Karpas-422 (cell line): ENCODE results near the gene SBK2. TPM values are rescaled to one million over a fixed set of nuclear protein-coding genes. Genes with fewer than 3 reads are reported as not detected.

Experiments
- DNase-seq: peaks from one replicate; pipeline ENCODE4 v3.0.0-alpha.2; 2015
- H2AFZ ChIP-seq: fragments of 200-600 bp; sonication (generic); 2 replicates; pipeline ENCODE4 v1.6.1; 2014; ENCODE audit warnings: antibody characterized with exemption, low read length, mixed read lengths
- H3K27ac ChIP-seq: fragments of 200-600 bp; sonication (generic); 2 replicates; pipeline ENCODE4 v1.5.1; 2014; ENCODE audit warnings: mild to moderate bottlenecking, low read length, moderate library complexity
- H3K27me3 ChIP-seq: fragments of 200-600 bp; sonication (generic); 2 replicates; pipeline ENCODE4 v1.6.1; 2014; ENCODE audit warnings: low read length, mixed read lengths
- H3K36me3 ChIP-seq: fragments of 200-600 bp; sonication (generic); 2 replicates; pipeline ENCODE4 v1.6.1; 2014; ENCODE audit warnings: low read length, mixed read lengths; ENCODE audit not compliant: insufficient read depth
- H3K4me1 ChIP-seq: fragments of 200-600 bp; sonication (generic); 2 replicates; pipeline ENCODE4 v1.6.1; 2014; ENCODE audit warnings: mild to moderate bottlenecking, low read length, mixed read lengths
- H3K4me2 ChIP-seq: fragments of 200-600 bp; sonication (generic); 2 replicates; pipeline ENCODE4 v1.6.1; 2014; ENCODE audit warnings: low read length, low read depth, mild to moderate bottlenecking; ENCODE audit not compliant: poor library complexity, severe bottlenecking
- H3K4me3 ChIP-seq: fragments of 200-600 bp; sonication (generic); 2 replicates; pipeline ENCODE4 v1.5.1; 2014; ENCODE audit warnings: mild to moderate bottlenecking, antibody characterized with exemption, low read length, mixed read lengths
- H3K79me2 ChIP-seq: fragments of 200-600 bp; sonication (generic); 2 replicates; pipeline ENCODE4 v1.6.1; 2014; ENCODE audit warnings: mild to moderate bottlenecking, low read length, mixed read lengths
- H3K9ac ChIP-seq: fragments of 200-600 bp; sonication (generic); 2 replicates; pipeline ENCODE4 v1.6.0; 2014; ENCODE audit warnings: low read length
- H3K9me2 ChIP-seq: fragments of 200-600 bp; sonication (generic), shearing (Covaris generic); replicated peaks from 2 replicates; pipeline ENCODE4 v1.6.0; 2014; ENCODE audit warnings: mild to moderate bottlenecking, low read length, moderate library complexity; ENCODE audit not compliant: insufficient read depth
- H3K9me3 ChIP-seq: fragments of 300-700, 200-600 bp; sonication (generic); 2 replicates; pipeline ENCODE4 v1.6.1; 2014; ENCODE audit warnings: low read length, mixed read lengths
- H4K20me1 ChIP-seq: fragments of 200-600 bp; sonication (generic); 2 replicates; pipeline ENCODE4 v1.6.1; 2014; ENCODE audit warnings: mild to moderate bottlenecking, antibody characterized with exemption, low read length, low read depth; ENCODE audit not compliant: insufficient read depth
- total RNA-seq: library from RNA; depleted of rRNA; stranded (reverse); fragments of >200 nt; shearing (Covaris generic); gene quantifications from 2 replicates; pipeline ENCODE4 v1.2.3, GENCODE V29; 2014; ENCODE audit warnings: low replicate concordance; rRNA removed

SBK2 gene
- total RNA-seq, 1 experiment from 2014 or later, result not detected

DNA sequence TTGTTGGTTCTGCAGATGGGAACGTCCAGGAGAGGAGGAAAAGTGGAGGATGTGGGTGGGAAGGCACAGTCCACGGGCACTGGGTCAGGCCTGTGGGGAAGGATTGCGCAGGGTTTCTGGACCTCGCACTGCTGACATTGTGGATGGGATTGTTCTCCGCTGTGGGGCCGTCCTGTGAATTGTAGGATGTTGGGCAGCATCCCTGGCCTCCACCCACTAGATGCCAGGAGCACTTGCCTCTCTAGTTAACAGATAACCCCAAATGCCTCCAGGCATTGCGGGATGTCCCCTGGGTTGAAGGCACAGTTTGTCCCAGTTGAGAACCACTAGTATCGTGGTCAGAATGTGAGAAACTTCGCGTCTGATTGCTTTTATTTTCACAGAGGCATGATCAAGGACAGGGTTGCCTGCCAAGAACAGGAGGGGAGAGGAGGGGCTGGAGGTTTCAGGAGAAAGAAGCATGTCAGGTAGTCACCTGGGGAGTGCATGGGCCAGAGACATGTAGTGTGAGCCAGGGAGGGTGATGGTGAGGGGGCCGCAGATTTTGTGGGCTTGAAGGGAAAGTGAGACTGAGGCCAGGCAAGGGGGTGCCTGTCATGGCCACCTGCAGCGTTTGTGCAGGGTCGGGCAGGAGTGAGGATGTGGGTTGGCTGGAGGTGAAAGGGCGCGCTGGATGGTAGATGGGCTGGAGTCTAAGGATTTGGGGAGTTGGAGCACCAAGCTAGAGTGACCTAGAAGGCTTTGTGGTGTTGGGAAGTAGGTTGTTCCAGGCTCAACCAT, 57.3 kb downstream of the SBK2 start:
- no peaks in the 10 kb centered on the region for H3K27me3 ChIP-seq
- H2AFZ ChIP-seq, result no peak overlapping the region
- no peak for DNase-seq
- peak overlapping the region; percentile 24; the same call in 1 of the 2 replicates for H3K9ac ChIP-seq
- no peak overlapping the region for H3K27ac ChIP-seq
- H3K36me3 ChIP-seq, result no peaks in the 10 kb centered on the region
- no peaks in the 10 kb centered on the region for H3K9me3 ChIP-seq
- H4K20me1 ChIP-seq, result no peaks in the 10 kb centered on the region
- peaks cover 36% of the 10 kb centered on the region for H3K4me1 ChIP-seq
- peaks cover 24% of the 10 kb centered on the region for H3K79me2 ChIP-seq
- H3K9me2 ChIP-seq, result no peaks in the 10 kb centered on the region
- H3K4me3 ChIP-seq, result no peak overlapping the region
- no peak overlapping the region for H3K4me2 ChIP-seq

- H3K4me2 ChIP-seq, result no peak overlapping the region
- peaks cover 24% of the 10 kb centered on the region for H3K79me2 ChIP-seq
- H3K9ac ChIP-seq, result peak overlapping the region; percentile 24; the same call in 1 of the 2 replicates
- no peak overlapping the region for H3K27ac ChIP-seq
- H3K9me3 ChIP-seq, result no peaks in the 10 kb centered on the region
- H3K27me3 ChIP-seq, result no peaks in the 10 kb centered on the region
- no peaks in the 10 kb centered on the region for H4K20me1 ChIP-seq
- peaks cover 30% of the 10 kb centered on the region for H3K4me1 ChIP-seq
- no peak overlapping the region for H2AFZ ChIP-seq
- H3K36me3 ChIP-seq, result no peaks in the 10 kb centered on the region
- no peak for DNase-seq
- H3K4me3 ChIP-seq, result no peak overlapping the region
- no peaks in the 10 kb centered on the region for H3K9me2 ChIP-seq
Observed at GRCh38 chr19:55479045-55479444, 57.9 kb downstream of the SBK2 start.

Other genes with a start within 250 kb of the SBK2 start
- gene TMEM150B, start 211.8 kb downstream of the SBK2 start, total RNA-seq, result 0.61 TPM in 1 of 2 replicates, not detected in the other
- 10.3 and 46.1 TPM in 2 replicates for gene KMT5C, start 197.3 kb downstream of the SBK2 start, total RNA-seq
- not detected in 2 replicates for gene COX6B2, start 182.4 kb downstream of the SBK2 start, total RNA-seq
- gene GARIN5B, start 173.9 kb downstream of the SBK2 start, total RNA-seq, result not detected in 2 replicates
- gene IL11, start 166.7 kb downstream of the SBK2 start, total RNA-seq, result 0.40 and 0.41 TPM in 2 replicates
- gene TMEM190, start 160.3 kb downstream of the SBK2 start, total RNA-seq, result not detected in 2 replicates
- 0.89 and 8.0 TPM in 2 replicates for gene TMEM238, start 152.8 kb downstream of the SBK2 start, total RNA-seq
- gene RPL28, start 151.2 kb downstream of the SBK2 start, total RNA-seq, result 959 and 1,311 TPM in 2 replicates
- 291 and 1,094 TPM in 2 replicates for gene UBE2S, start 129.3 kb downstream of the SBK2 start, total RNA-seq
- gene SHISA7, start 93.8 kb downstream of the SBK2 start, total RNA-seq, result not detected in 2 replicates
- 102 and 151 TPM in 2 replicates for gene ISOC2, start 75.5 kb downstream of the SBK2 start, total RNA-seq
- gene C19orf85, start 72.4 kb downstream of the SBK2 start, total RNA-seq, result not detected in 2 replicates
- 1.1 and 6.2 TPM in 2 replicates for gene ZNF628, start 60.5 kb downstream of the SBK2 start, total RNA-seq
- gene NAT14, start 51.9 kb downstream of the SBK2 start, total RNA-seq, result 29.7 and 57.2 TPM in 2 replicates
- gene SSC5D, start 48.7 kb downstream of the SBK2 start, total RNA-seq, result 1.0 TPM in 1 of 2 replicates, not detected in the other
- gene SBK3, start 8.4 kb upstream of the SBK2 start, total RNA-seq, result not detected in 2 replicates
- gene ZNF579, start 43.7 kb upstream of the SBK2 start, total RNA-seq, result 5.0 and 8.5 TPM in 2 replicates
- gene FIZ1, start 62.4 kb upstream of the SBK2 start, total RNA-seq, result 6.4 and 12.2 TPM in 2 replicates
- gene ZNF524, start 63.2 kb upstream of the SBK2 start, total RNA-seq, result 8.4 and 20.3 TPM in 2 replicates
- 3.6 and 8.6 TPM in 2 replicates for gene ZNF865, start 68.5 kb upstream of the SBK2 start, total RNA-seq
- gene ZNF784, start 87.4 kb upstream of the SBK2 start, total RNA-seq, result 2.8 and 3.5 TPM in 2 replicates
- 44.3 and 47.5 TPM in 2 replicates for gene ZNF580, start 103.9 kb upstream of the SBK2 start, total RNA-seq
- 119 and 128 TPM in 2 replicates for gene ZNF581, start 106.5 kb upstream of the SBK2 start, total RNA-seq
- gene CCDC106, start 111.1 kb upstream of the SBK2 start, total RNA-seq, result 26.2 and 54.8 TPM in 2 replicates
- 107 and 272 TPM in 2 replicates for gene U2AF2, start 117.9 kb upstream of the SBK2 start, total RNA-seq
- 21.2 and 52.5 TPM in 2 replicates for gene EPN1, start 138.1 kb upstream of the SBK2 start, total RNA-seq
- not detected in 2 replicates for gene NLRP9, start 201.3 kb upstream of the SBK2 start, total RNA-seq
- gene RFPL4A, start 222.0 kb upstream of the SBK2 start, total RNA-seq, result 0.22 TPM in 1 of 2 replicates, not detected in the other
- gene RFPL4AL1, start 232.0 kb upstream of the SBK2 start, total RNA-seq, result not detected in 2 replicates